Measurements from ENCODE around the gene DSPP. TPM values are rescaled to one million over a fixed set of nuclear protein-coding genes. Genes with fewer than 3 reads are reported as not detected.

DSPP gene
- total and polyA plus RNA-seq, 2 of the 8 experiments (the other 6 are each of a cell fraction or from before 2014, with no cell fraction given), result not detected

DNA sequence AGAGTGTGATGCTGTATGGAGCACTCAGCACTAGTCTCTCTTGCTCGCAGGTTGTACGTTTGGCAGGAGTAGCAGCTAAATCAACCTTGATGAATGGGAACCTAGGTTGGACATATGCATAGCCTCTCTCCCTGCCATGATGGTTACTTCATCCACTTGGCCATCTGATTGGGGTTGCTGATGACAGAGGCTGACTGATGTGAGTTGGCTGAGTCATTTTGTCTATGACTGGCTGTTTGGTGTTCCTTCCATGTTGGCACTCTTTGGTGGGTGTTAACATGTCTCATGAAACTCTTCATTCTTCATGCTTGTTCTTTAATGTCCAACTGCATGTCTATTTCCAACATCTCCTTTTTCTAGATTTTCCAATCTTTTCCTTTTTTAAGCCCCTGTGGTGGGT lies 47.5 kb upstream of the DSPP start:
- H2BK15ac ChIP-seq (ENCODE audit: low read length), result peak overlapping the region; percentile 31; the same call in 1 of the 2 replicates
- H3K4ac ChIP-seq (replicated peaks; ENCODE audit: insufficient read length, low read depth, low read length), result no peak overlapping the region
- no peaks in the 10 kb centered on the region for H3K79me1 ChIP-seq (ENCODE audit: low read depth, low read length)
- H2AK5ac ChIP-seq (ENCODE audit: low read depth, low read length), result no peak overlapping the region
- POLR2A ChIA-PET (ENCODE audit: partially characterized antibody), result no interaction called here
- no peak overlapping the region for H3K14ac ChIP-seq (ENCODE audit: insufficient read length)
- no peak overlapping the region for H3K4me2 ChIP-seq (ENCODE audit: insufficient read depth in 1 of 2, low read depth in 2 of 2, low read length in 2 of 2)
- H3K4me3 ChIP-seq (ENCODE audit: extremely low read depth in 1 of 4, insufficient read depth in 2 of 4, low read depth in 3 of 4, low read length in 4 of 4), result no peak overlapping the region
- H2BK5ac ChIP-seq (ENCODE audit: low read depth, low read length), result 0 out of 2 replicates have a peak overlapping the region, but pooled peaks have one; percentile 21
- no peaks in the 10 kb centered on the region for H3K79me2 ChIP-seq (ENCODE audit: control insufficient read depth in 1 of 2, insufficient read depth in 2 of 2, low read length in 2 of 2)
- CTCF ChIA-PET (ENCODE audit: partially characterized antibody), result interaction anchor here (0.5 to 1.6 kb wide), 5 partner anchors 10 to 48 kb away, joined by 3 read pairs; no protein-coding TSS in a partner anchor
- peak overlapping the region; percentile 53; the same call in 1 of the 2 replicates for H2BK12ac ChIP-seq (ENCODE audit: low read depth, low read length)
- H2BK20ac ChIP-seq (ENCODE audit: low read length), result no peak overlapping the region
- no peak overlapping the region for H4K5ac ChIP-seq (ENCODE audit: insufficient read length, low read depth, low read length)
- no peak for TF ChIP-seq POLR2AphosphoS5 (IDR thresholded peaks at IDR 0.05; ENCODE audit: low read depth, low read length)
- TF ChIP-seq KDM5A (IDR thresholded peaks at IDR 0.05; ENCODE audit: low read length), result no peak
- no peak for TF ChIP-seq TEAD4 (IDR thresholded peaks at IDR 0.05; ENCODE audit: low read depth, low read length)
- no peak for TF ChIP-seq SUZ12 (IDR thresholded peaks at IDR 0.05; ENCODE audit: low read length)
- no peak for TF ChIP-seq USF2 (IDR thresholded peaks at IDR 0.05; ENCODE audit: low read length)
- TF ChIP-seq RXRA (IDR thresholded peaks at IDR 0.05; ENCODE audit: insufficient read depth, low read depth, low read length), result no peak
- TF ChIP-seq CTBP2 (IDR thresholded peaks at IDR 0.05; ENCODE audit: borderline replicate concordance, insufficient read depth, insufficient read length, low read length), result no peak
- TF ChIP-seq GTF2F1 (IDR thresholded peaks at IDR 0.05; ENCODE audit: borderline replicate concordance, low read depth, low read length), result no peak
- no peak for TF ChIP-seq EGR1 (IDR thresholded peaks at IDR 0.05; ENCODE audit: borderline replicate concordance, low read depth, low read length)
- TF ChIP-seq FOSL1 (IDR thresholded peaks at IDR 0.05; ENCODE audit: insufficient read depth, low read depth, low read length), result no peak
- TF ChIP-seq BACH1 (IDR thresholded peaks at IDR 0.05; ENCODE audit: low read length), result no peak
- WGBS, 2 experiments (ENCODE audit: extremely low coverage in 1 of 2, insufficient coverage in 1 of 2, insufficient read length in 1 of 2, insufficient replicate concordance in 2 of 2, low coverage in 1 of 2, low lambda C conversion rate in 2 of 2, missing lambda C conversion rate in 1 of 2), result 95% methylated on average over 2 of the region's 2 CpGs; no CpG with 5 or more reads in 1 of the 2 experiments
- FAIRE-seq (no peak), DNase-seq (ENCODE audit: low read depth in 1 of 2, low spot score in 2 of 2) (no peak)
- H3K23me2 ChIP-seq (ENCODE audit: low read depth, low read length), result no peaks in the 10 kb centered on the region
- H2AFZ ChIP-seq (ENCODE audit: low read length), result no peak overlapping the region
- no peaks in the 10 kb centered on the region for H3K9me3 ChIP-seq (ENCODE audit: insufficient read depth in 2 of 2, low read depth in 1 of 2, low read length in 1 of 2)
- no peaks in the 10 kb centered on the region for H3K27me3 ChIP-seq (replicated peaks in 1 of 4; ENCODE audit: control insufficient read depth in 3 of 4, extremely low read depth in 1 of 4, insufficient read depth in 3 of 4, low read length in 3 of 4)
- H3K4me1 ChIP-seq (replicated peaks in 1 of 4; ENCODE audit: control insufficient read depth in 3 of 4, insufficient read depth in 4 of 4, low read length in 3 of 4), result no peaks in the 10 kb centered on the region; a peak in 1 of 7 replicates
- no peaks in the 10 kb centered on the region for H3K36me3 ChIP-seq (ENCODE audit: control insufficient read depth in 2 of 4, insufficient read depth in 4 of 4, low read length in 3 of 4)
- no peaks in the 10 kb centered on the region for H4K20me1 ChIP-seq (replicated peaks in 1 of 2; ENCODE audit: control insufficient read depth in 1 of 2, insufficient read depth in 2 of 2, low read length in 2 of 2)
- H4K8ac ChIP-seq (ENCODE audit: extremely low read depth, insufficient read depth, low read length), result no peak overlapping the region
- no peak overlapping the region for H3K9ac ChIP-seq (replicated peaks in 1 of 4; ENCODE audit: extremely low read depth in 1 of 4, low read depth in 3 of 4, low read length in 3 of 4)
- H3K23ac ChIP-seq (ENCODE audit: insufficient read length), result no peak overlapping the region
- H2BK120ac ChIP-seq (replicated peaks; ENCODE audit: low read depth, low read length), result no peak overlapping the region
- H3K56ac ChIP-seq (replicated peaks; ENCODE audit: insufficient read length, low read depth, low read length), result no peak overlapping the region
- no peak overlapping the region for H3K18ac ChIP-seq (ENCODE audit: extremely low read depth, low read length)
- no peak overlapping the region for H3K27ac ChIP-seq (ENCODE audit: low read depth, low read length)
- H4K91ac ChIP-seq (replicated peaks; ENCODE audit: insufficient read length, low read length), result no peak overlapping the region
